HG02938 (cell line): ENCODE results near the gene C6.
"Not testable (repeated sequence)": the region's sequence is repeated elsewhere in the genome, so short reads cannot be mapped to it uniquely, and the experiment has no call there.

Source experiments
- ATAC-seq: cut with Tn5 transposase; IDR thresholded peaks from one replicate; pipeline ENCODE4 v1.9.1; 2021; ENCODE audit warnings: mild to moderate bottlenecking, moderate library complexity; ENCODE audit not compliant: unreplicated experiment

The C6 gene

DNA sequence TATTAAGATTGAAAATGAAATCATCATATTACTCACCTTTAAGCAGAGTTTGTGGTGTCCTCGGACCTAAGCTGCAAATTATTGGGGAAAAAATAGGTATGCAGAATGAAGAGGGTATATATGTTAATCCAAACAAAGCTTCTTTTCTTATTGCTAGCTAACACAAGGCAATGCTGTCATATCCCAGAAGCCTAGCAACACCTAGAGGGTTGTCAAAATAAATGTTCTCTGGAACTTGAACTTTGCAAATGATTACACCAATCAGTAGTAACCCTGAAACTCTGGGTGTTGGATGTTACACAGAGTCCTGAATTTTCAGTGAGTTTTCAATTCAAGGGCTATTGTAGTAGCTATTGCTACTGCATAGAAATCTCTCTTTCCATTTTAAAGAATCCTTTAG lies at the start of gene C6:
TSS of gene C6 (minus strand) at position 193 of the 400 bp plus-strand sequence. CDS start 10,302 bp downstream, outside the sequence.
- no peak for ATAC-seq

DNA sequence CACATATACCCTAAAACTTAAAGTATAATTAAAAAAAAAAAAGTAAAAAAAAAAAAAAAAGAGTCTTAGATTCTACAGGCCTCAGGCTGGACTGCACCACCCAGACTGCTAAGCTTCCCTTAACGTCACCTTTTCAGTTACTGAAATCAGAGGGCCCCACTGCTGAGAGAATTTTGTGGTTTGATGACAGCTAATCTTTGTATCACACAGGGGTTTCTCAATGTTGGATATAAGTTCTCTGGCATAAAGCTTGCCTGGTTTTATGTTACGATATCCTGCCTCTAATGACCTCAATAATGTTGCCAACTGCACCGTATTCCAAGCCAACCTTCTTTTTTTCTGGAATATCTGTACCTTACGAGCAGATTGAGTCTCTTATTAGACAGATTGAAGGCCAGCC lies 43.1 kb upstream of the C6 start:
- ATAC-seq, result no peak

DNA sequence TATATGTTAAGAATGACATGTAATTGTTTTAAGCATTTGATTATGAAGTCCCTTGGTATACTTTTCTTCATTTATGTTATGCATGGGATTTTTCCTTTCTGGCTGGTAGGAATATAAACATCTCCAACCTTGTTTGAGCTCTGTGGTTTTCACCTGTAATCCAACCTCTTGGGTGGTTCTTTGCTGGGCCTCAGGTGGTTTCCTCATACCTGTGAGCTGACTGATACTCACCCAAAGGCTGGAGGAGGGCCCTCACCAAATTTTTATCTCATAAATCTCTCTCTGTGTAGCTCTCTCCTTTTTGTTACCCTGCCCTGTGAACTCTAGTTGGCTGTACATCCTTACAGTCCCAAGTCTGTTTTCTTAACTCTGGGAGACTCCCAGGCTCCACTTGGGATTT lies 39.8 kb upstream of the C6 start:
- ATAC-seq, result no peak

DNA sequence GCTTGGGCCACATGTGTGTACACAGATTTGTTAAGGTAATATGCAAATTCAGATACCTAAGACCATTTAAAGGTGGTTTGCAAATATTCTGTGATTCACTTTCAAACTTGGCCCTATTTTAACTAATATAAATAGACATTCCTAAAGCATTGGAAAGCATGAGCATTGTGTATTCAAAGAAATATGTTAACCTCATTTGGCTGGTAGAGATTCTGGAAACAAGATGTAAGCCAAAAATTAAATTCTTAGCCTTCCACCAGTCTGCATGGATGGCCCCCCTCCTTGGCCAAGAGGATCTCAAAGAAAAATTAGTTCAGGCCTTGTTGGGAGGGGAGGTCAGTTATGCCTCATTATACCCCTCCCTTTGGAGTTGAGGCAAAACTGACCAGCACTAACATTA lies 38.7 kb upstream of the C6 start:
- no peak for ATAC-seq

DNA sequence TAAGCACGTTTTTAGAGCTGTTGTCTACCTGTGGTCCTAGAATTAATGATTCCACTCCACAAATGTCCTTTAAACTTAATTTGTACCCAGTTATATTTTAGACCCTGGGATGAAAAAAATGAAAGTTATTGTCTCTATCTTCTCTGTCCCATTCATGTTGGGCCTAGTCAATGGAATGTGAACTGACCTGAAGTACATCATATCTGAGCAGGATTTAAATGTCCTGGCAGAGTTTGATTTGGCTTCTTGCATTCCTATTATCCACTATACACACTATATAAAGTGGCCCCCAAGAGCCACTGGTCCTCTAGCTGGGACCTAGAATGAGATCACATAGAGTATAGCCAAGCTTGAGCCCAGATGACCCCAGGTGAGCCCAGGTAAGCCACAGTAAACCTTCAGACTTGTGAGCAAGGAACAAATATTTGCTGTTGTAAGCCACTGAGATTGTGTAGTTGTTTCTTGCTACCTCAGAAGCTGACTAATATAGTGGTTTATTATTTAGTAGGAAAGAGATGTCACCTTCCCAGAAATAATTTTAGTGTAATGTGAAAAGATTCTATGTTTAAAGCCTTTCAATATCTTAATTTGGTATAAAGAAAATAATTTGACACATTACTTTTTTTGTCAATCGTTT lies 37.1 kb upstream of the C6 start:
- ATAC-seq, result no peak

DNA sequence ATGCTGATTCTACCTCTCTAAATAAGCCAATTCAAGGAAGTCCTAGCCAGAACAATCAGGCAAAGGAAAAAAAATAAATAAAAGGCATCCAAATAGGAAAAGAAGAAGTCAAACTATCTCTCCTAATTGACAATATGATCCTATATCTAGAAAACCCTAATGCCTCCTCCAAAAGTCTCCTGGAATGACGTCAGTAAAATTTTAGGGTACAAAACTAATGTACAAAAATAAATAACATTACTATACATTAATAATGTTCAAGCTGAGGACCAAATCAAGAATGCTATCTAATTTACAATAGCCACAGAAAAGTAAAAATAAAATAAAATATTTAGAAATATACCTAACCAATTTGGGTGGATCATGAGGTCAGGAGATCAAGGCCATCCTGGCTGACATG lies 33.8 kb upstream of the C6 start:
- no peak for ATAC-seq

DNA sequence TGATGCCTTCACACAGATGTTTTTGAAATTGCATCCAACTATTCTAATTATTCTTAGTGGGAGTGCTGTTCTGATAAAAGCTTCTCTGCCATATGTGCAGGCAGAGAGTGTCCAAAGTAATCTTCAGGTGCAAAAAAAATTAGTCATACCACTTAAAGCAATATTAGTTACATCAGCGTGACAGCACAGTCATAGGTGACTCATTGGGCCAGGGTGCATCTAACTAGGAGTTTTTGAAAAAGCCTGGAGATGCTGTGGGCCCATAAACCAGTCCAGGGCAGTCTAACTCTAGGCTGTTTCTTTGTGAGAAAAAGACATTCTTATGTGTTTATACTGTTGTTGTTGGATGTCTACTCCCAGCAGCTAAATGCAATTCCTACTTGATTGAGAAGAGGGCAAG lies 33.0 kb upstream of the C6 start:
- ATAC-seq, result no peak

DNA sequence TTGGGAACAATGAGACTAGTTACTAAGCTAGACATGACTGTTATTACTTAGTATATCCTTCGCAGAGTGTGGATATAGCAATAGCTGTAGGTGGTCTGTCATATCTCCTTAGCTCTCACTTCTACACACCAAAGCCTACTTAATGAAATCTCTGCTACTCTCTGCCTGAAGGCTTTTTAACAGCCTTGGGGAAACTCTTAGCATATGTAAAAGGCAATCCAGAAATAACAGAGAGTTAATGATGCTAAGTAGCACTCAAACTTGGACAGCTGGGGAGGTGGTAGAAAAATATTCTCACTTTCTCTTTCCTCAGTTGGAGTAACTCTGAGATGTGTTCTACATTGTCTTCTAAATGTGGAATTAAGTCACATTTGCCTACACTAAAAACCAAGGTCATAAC lies 30.2 kb upstream of the C6 start:
- no peak for ATAC-seq

DNA sequence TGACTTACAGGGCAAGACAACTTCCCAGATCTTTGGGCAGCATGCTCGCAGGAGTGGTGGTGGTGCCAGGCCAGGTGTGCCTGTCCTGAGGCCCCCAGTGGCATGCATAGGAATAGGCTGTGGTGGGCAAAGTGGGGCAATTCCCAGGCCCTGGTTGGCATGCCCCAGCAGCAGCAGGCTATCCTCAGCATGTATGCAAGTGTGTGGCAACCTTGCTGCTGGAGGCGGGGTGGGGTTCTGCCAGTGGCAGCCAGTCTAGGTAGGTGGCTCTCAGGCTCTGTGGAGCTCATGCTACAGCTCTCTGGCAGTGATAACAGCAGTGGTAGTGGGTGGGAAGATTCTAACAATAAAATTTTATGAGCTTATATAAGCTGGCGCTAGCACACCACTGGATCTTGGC lies 27.7 kb upstream of the C6 start:
- ATAC-seq, result no peak

DNA sequence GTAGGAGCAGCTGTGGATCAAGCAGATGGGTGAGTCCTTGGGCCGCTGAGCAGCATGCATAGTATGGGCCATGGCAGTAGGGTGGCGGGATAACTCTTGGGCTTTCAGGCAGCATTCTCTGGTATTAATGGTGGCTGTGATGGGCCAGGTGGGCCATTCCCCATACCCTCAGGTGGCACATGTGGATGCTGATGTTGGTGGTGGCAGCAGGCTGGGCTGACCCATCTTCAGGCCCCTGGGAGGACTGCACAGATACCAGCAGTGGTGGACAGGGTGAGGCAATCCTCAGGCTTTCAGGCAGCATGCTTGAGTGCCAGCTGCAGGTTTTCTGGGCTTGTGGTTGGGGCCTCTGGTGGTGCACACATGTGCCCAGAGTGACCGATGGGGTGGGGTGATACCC lies 27.1 kb upstream of the C6 start:
- ATAC-seq, result no peak

DNA sequence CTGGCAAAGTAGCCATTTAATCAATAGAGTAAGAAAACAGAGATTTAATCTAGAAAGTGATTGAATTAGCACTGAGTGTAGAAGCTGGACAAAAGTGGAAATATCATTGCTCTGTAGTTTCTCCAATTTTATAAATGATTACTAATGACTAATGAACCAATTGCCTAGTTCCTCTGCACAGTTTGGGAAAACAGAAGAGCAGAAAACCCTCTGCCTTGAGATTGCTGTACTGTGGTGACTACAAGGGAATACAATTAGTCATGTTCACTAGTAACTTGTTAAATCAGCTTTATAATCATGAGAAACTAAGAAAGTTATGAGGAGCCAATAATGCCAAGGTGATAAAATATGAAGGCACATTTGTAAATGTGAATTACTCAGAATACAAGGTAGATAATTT lies 21.1 kb upstream of the C6 start:
- ATAC-seq, result no peak

DNA sequence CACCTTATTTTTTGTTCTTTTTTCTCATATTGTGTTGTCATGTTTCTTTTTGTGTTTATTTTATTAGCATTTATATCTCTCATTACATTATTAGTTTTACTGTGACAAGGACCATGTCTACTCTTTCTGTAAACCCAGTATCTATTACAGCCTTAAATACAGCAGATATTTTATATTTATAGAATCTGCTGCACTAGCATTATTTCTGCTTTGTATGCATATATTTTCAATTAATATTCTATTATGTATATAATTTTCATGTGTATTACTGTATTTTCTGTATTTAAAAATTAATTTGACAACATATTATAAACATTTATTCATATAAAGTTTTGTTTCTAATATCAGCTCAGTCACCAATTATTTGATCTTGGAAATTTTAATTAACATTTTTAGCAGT lies 19.5 kb upstream of the C6 start:
- no peak for ATAC-seq

DNA sequence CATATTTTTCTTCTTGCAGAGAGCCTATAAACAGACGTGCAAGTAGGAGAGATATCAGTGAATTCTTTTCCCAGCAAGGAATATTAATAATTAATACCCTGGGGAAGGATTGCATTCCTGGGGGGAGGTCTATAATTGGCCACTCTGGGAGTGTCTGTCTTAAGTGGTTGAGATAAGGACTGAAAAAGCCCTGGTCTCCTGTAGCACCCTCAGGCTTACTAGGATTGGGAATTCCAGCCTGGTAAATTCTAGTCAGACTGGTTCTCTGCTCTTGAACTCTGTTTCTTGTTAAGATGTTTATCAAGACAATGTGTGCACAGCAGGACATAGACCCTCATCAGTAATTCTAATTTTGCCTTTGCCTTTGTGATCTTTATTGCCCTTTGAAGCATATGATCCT lies 16.9 kb upstream of the C6 start:
- ATAC-seq, result not testable (repeated sequence)

DNA sequence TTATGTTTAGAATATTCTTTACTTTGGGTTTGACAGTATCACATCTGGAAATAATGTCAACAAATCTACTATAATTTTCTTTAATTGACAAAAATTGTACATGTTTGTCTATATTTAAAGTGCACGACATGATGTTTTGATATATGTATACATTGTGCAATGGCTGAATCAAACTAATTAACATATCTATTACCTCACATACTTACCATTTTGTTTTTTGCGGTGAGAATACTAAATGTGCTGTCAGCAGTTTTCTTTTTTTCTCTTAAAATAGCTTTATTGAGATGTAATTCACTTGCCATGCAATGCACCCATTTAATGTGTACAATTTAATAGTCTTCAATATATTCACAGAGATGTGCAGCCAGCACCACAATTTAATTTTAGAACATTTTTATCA lies 10.6 kb upstream of the C6 start:
- no peak for ATAC-seq

DNA sequence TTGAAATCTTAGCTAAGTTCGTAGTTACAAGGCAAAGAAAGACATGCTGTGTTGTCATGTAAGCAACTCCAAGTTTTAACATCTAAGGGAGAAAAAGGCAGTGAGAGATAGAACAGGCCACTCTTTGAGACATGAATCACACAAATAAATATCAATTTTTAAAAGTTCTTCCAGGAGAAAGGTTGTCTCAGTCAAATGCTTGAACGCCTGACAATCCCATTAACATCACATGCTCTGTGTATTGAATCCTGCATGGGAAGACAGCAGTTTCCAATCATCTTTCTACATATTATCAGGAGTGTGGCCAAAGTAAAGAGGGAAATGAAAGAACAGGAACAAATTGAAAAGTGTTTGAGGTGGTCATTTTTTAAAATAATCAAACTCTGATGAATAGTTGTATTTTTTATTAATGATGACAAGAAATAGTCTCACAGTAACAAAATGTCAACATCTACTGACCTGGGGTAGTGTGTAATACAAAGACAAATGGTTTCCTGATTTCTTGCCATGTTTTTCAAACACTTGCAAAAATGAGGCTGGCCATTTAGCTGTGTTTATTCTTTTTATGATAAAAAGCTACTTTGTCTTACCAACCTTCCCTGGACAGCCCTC lies 6.4 kb upstream of the C6 start:
- ATAC-seq, result no peak

DNA sequence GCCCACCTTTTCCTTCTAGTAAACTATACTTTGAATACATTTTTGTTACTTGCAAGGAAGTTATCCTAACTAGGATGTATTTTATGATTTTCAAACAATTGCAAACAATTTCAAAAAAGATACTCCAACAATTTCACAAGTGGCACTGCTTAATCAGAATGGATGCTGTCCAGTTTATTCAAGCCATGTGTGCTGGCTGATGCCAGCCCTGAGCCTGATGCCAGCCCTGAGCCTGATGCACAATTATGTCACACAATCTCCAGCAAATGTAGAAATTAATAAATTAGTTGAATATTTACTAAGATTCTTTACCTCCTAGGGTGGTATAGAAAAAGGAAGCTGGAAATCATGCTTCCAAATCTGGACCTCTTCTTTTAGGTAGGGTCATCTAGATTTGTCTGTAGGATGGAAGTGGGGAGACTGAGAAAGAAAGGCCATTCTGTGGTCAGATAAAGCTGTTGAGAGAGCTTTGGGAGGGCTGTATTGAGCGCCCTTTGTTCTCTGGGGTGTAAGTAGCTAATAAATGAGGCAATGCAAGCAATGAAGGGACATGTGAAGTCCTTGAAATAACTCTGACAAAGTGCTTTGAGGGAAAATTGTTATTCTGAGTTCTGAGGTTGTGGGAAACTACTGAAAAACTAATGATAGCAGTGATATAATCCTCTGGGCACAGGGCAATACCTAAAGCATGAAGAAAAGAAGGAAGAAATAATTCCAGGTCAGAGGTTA lies 5.8 kb upstream of the C6 start:
- ATAC-seq, result no peak

DNA sequence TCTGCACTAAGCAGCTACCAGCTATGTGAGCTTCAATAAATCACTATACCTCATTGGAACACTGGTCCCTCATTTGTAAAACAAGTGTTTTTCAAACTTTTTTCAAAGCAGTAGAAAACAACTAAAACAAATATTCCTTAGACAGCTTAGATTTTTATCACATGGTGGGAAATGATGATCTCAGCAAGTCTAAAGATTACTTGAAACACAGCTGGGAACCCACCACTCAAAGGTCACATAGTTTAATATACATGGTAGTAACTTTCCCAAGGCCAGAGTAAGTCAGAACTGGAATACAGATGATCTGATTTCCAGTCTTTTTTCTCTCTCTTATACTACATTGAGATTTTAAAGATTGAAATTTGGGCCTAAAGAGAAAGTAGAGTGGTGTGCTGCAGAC lies 850 bp upstream of the C6 start:
- ATAC-seq, result no peak

DNA sequence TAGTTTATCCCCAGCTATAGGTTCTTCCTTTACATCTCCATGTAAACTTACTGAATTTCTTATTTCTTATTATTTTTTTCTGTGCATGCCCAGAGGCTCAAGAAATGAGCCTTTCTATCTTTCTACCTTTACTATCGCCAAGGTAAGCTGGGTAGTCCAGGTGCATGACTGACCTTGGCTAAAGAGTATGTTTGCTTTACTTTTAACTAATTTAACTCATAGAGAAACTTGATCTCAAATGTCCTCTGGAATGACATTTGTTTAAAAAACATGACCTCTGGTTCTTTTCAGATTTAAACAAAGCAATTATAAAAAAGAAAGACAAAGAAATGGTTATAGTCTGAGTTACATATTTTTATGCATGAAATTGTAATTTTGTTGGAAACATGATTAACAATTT lies 397 bp downstream of the C6 start:
- ATAC-seq, result no peak

DNA sequence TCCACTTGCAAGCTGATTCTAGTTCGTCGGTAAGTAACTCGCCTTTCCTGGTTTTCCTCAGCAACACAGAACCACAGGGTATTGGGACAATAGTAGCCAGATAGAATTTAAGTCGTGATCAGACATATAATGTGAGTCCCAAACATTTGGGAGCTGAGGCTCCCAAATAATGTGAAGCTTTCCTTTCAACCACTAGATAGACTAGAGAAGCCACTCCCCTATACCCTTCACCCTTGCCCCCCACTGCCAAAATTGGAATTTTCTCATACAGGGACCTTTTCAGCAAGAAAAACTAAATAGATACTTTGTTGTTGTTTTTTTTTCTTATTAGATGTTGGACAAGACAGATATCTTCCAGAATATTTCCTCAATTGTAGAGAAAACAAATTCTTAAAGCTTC lies 1.9 kb downstream of the C6 start:
- ATAC-seq, result no peak

DNA sequence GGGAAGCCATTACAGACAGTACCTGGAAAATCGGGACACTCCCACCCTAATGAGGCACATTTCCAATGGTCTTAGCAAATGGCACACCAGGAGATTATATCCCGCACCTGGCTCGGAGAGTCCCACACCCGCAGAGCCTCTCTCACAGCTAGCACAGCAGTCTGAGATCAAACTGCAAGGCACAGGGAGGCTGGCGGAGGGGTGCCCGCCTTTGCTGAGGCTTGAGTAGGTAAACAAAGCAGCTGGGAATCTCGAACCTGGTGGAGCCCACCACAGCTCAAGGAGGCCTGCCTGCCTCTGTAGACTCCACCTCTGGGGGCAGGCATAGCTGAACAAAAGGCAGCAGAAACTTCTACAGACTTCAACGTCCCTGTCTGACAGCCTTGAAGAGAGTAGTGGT lies 7.9 kb downstream of the C6 start:
- not testable (repeated sequence) for ATAC-seq

DNA sequence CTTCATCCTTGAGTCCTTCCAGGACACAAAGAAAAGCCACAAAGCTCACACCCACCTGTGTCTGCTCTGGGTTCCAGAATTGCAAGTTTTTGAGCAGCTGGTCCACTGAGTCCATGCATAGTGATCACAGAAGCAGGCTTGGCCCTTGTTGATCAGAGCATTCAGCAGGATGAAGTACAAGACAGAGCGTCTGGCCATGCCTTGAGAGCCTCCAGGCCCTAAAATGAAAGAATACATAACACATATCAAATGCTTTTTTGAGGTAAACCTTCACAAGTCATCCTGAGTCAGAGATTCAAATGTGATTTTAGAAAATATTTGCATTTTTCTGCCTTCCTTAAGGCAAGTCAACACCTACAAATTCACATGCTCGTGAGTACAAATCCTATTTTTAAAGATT lies 10.3 kb downstream of the C6 start:
- ATAC-seq, result no peak

DNA sequence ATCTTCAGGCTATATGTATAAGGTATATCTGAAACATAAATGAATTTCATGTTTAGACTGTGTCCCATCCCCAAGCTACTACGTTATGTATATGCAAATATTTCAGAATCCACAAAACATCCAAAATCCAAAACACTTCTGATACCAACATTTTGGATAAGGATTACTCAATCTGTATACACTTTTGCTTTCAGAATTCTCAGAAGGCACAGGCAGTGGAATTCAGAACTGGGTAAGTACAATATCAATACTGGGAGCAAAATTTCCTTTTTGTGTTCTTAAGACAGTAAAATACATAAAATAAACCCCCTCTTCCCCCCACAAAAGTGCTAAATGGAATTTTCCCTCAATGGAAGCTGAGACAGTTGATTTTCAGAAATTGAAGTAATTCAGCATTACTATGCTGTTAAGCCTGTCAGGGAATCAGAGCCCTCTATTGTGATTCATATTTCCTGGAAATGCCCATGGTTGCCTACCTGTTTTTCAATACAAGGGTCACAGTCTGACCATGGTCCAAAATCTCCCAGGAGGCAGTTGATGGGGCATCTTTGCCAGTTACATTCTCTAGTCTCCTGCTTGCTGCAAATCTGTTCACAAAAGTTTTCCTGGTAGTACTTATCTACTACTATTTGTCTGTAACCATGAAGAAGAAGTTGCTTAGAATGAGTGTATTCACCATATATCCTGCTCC lies 12.1 kb downstream of the C6 start:
- no peak for ATAC-seq
